Measurements from ENCODE around the gene SPEN. TPM values are rescaled to one million over a fixed set of nuclear protein-coding genes. Genes with fewer than 3 reads are reported as not detected.

SPEN gene
- total and polyA plus RNA-seq, 2 of the 13 experiments (the other 11 are each of a cell fraction or from before 2014, with no cell fraction given) = 4.8 to 14.0 TPM

DNA sequence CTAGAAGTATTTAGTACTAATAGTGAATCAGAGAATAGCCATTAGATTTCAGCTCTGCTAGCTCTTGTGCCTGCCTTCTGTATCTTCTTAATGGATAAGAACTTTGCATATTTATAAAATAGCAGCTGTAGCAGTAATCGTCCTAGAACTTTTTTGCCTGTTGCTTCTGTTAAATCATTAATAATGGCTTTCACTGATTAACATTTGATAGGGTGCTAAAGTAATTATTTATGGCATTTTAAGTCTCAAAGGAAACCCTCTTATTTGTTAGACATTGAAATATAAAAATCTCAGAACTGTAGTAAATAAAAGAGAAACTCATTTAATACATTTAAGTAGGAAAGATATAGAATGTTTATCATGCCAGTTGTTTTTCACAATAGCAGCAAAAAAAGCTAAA lies 27.0 kb downstream of the SPEN start:
- no peak overlapping the region for H3K9ac ChIP-seq (ENCODE audit: insufficient read depth, low read depth, low read length)
- FAIRE-seq (no peak), ATAC-seq (no peak), DNase-seq (ENCODE audit: low spot score) (no peak)
- POLR2A ChIA-PET = no interaction called here
- CTCF ChIA-PET (ENCODE audit: low intra/inter-chr PET ratio, low total read pairs) = no interaction called here
- H3K27ac ChIP-seq (ENCODE audit: extremely low read length, insufficient read depth, low read length) = no peak overlapping the region
- peaks cover 94% of the 10 kb centered on the region for H3K79me2 ChIP-seq (ENCODE audit: insufficient read depth, low read length)
- H2AFZ ChIP-seq (ENCODE audit: low read length) = no peak overlapping the region
- 87% methylated on average over 1 of the region's 1 CpG for WGBS (ENCODE audit: low lambda C conversion rate)
- H3K4me2 ChIP-seq (ENCODE audit: low read depth, low read length) = no peak overlapping the region
- intact Hi-C loops (cut with micrococcal nuclease; ENCODE audit: unreplicated experiment) = no loop called here
- H3K4me1 ChIP-seq (ENCODE audit: insufficient read depth, low read length) = no peaks in the 10 kb centered on the region
- H3K36me3 ChIP-seq (replicated peaks in 1 of 2; ENCODE audit: control insufficient read depth in 1 of 2, insufficient read depth in 2 of 2, low read length in 2 of 2) = peaks cover 10 to 46% of the 10 kb centered on the region in 2 experiments
- no TSS peak for BruUV-seq (replicated peaks)
- no peaks in the 10 kb centered on the region for H3K27me3 ChIP-seq (ENCODE audit: control insufficient read depth in 1 of 2, insufficient read depth in 2 of 2, low read length in 2 of 2)
- TF ChIP-seq, protein P1, sequence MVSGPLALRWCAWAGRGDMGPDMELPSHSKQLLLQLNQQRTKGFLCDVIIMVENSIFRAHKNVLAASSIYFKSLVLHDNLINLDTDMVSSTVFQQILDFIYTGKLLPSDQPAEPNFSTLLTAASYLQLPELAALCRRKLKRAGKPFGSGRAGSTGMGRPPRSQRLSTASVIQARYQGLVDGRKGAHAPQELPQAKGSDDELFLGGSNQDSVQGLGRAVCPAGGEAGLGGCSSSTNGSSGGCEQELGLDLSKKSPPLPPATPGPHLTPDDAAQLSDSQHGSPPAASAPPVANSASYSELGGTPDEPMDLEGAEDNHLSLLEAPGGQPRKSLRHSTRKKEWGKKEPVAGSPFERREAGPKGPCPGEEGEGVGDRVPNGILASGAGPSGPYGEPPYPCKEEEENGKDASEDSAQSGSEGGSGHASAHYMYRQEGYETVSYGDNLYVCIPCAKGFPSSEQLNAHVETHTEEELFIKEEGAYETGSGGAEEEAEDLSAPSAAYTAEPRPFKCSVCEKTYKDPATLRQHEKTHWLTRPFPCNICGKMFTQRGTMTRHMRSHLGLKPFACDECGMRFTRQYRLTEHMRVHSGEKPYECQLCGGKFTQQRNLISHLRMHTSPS (CRISPR knock-in tag; IDR thresholded peaks at IDR 0.05; ENCODE audit: low read depth) = no peak
- no peak for TF ChIP-seq GATAD2A (CRISPR knock-in tag; IDR thresholded peaks at IDR 0.05)
- no peak for TF ChIP-seq ZNF775 (CRISPR knock-in tag; IDR thresholded peaks at IDR 0.05; ENCODE audit: borderline replicate concordance)
- no peak for TF ChIP-seq TAF15 (IDR thresholded peaks at IDR 0.05; ENCODE audit: low read depth, low read length, poor library complexity, severe bottlenecking)
- TF ChIP-seq SIX1 (CRISPR knock-in tag; IDR thresholded peaks at IDR 0.05; ENCODE audit: borderline replicate concordance) = no peak
- TF ChIP-seq KDM1A (CRISPR knock-in tag; IDR thresholded peaks at IDR 0.05) = no peak
- no peak for TF ChIP-seq BORCS8-MEF2B (CRISPR knock-in tag; IDR thresholded peaks at IDR 0.05)
- TF ChIP-seq, protein P2, sequence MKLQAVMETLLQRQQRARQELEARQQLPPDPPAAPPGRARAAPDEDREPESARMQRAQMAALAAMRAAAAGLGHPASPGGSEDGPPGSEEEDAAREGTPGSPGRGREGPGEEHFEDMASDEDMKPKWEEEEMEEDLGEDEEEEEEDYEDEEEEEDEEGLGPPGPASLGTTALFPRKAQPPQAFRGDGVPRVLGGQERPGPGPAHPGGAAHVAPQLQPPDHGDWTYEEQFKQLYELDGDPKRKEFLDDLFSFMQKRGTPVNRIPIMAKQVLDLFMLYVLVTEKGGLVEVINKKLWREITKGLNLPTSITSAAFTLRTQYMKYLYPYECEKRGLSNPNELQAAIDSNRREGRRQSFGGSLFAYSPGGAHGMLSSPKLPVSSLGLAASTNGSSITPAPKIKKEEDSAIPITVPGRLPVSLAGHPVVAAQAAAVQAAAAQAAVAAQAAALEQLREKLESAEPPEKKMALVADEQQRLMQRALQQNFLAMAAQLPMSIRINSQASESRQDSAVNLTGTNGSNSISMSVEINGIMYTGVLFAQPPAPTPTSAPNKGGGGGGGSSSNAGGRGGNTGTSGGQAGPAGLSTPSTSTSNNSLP (IDR thresholded peaks at IDR 0.05; ENCODE audit: low read depth, low read length) = no peak
- TF ChIP-seq NFYC (CRISPR knock-in tag; IDR thresholded peaks at IDR 0.05) = no peak
- TF ChIP-seq SATB2 (CRISPR knock-in tag; IDR thresholded peaks at IDR 0.05) = no peak
- TF ChIP-seq ZNF550 (CRISPR knock-in tag; IDR thresholded peaks at IDR 0.05; ENCODE audit: borderline replicate concordance) = no peak
- H3K4me3 ChIP-seq (replicated peaks in 1 of 3; ENCODE audit: insufficient read depth in 1 of 3, low read depth in 2 of 3, low read length in 3 of 3) = no peak overlapping the region
- in situ Hi-C loops (cut with HindIII; ENCODE audit: extremely low pct_ligation_motif_present, low pct_unique_long_range_greater_than_20kb) = no loop called here
- H3K9me3 ChIP-seq (ENCODE audit: low read length) = no peaks in the 10 kb centered on the region
- peaks cover 27% of the 10 kb centered on the region for H4K20me1 ChIP-seq (ENCODE audit: insufficient read depth, low read length)
